GM12892 (cell line): ENCODE measurements around the gene TAC4.

Experiments
- POLR2A ChIP-seq: IDR thresholded peaks from 2 replicates; pipeline ENCODE4 v1.6.1; 2011; ENCODE audit warnings: low read depth, low read length, control low read depth
- POLR2AphosphoS5 ChIP-seq: IDR thresholded peaks from 2 replicates; pipeline ENCODE4 v1.6.1; 2011; ENCODE audit warnings: low read depth, low read length, control low read depth
- TAF1 ChIP-seq: IDR thresholded peaks from 2 replicates; pipeline ENCODE4 v1.6.1; 2011; ENCODE audit warnings: low read depth, mild to moderate bottlenecking, control low read depth, low read length, borderline replicate concordance

- TF ChIP-seq POLR2AphosphoS5 = no peak
- TF ChIP-seq POLR2A = no peak
- TF ChIP-seq TAF1 = no peak
Observed at GRCh38 chr17:49853470-49854015, 5.7 kb upstream of the TAC4 start.
